ENCODE results near the gene DSC1.

DSC1 gene

DNA sequence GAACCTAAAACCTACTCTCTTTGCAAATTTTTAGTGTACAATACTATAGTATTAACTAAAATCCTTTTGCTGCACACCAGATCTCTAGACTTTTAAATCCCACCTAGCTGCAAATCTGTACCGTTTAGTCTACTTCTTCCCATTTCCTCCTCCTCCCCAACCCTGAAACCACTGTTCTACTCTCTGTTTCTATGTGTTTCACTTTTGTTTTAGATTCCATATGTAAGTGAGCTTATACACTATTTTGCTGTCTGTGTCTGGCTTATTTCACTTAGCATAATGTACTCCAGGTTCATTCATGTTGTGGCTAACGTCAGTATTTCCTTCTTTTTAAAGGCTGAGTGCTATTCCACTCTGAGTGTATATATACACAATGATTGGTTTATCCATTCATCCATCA is 42.1 kb downstream of the DSC1 start:
- H3K9me3 ChIP-seq (ENCODE audit: control insufficient read depth, low read length) = no peaks in the 10 kb centered on the region
- no peak overlapping the region for H2AFZ ChIP-seq
- TF ChIP-seq CTCF (IDR thresholded peaks at IDR 0.05) = no peak
- no peak overlapping the region for H3K9ac ChIP-seq
- H3K79me2 ChIP-seq = no peaks in the 10 kb centered on the region
- no peaks in the 10 kb centered on the region for H3K36me3 ChIP-seq (ENCODE audit: control insufficient read depth, insufficient read depth, low read length)
- no peak overlapping the region for H3K4me3 ChIP-seq (ENCODE audit: low read depth, low read length)
- no peaks in the 10 kb centered on the region for H3K4me1 ChIP-seq
- no peak overlapping the region for H3K4me2 ChIP-seq (ENCODE audit: low read length)
- H3K27ac ChIP-seq = no peak overlapping the region
- H3K27me3 ChIP-seq (ENCODE audit: control insufficient read depth, insufficient read depth, low read length) = no peaks in the 10 kb centered on the region

DNA sequence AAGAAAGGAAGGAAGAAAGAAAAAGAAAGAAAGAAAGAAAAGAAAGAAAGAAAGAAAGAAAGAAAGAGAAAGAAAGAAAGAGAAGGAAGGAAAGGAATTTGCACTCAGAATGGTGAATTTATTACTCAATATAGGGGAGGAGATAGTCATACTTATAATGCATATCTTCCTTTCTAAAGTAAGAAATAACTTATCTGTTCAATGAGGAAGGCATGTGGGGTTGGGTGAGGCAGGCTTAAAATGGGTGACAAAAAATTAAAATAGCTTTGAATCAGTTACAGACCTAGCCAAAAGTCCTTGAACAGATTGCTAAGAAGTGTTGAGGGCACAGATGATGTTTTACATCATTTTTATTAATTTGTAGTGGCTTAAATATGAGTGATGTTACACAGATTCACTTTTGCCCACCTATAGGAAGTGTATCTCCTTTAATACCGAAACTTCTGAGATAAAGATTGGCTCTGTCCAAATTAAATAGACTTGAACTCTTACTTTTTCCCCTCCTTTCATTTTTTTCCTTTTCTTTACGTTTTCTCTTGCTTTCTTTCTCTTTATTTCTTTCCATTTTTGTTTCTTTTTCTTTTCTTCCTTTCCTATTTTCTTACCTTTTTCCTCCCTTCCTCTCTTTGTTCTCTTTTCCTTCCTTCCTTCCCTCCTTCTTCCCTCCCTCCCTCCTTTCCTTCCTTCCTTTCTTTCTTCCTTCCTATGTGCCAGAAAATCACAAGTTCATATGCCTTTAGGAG is 45.6 kb downstream of the DSC1 start:
- no peak overlapping the region for H3K4me3 ChIP-seq (ENCODE audit: low read depth, low read length)
- H3K79me2 ChIP-seq = no peaks in the 10 kb centered on the region
- no peak overlapping the region for H2AFZ ChIP-seq
- no peaks in the 10 kb centered on the region for H3K36me3 ChIP-seq (ENCODE audit: control insufficient read depth, insufficient read depth, low read length)
- no peaks in the 10 kb centered on the region for H3K9me3 ChIP-seq (ENCODE audit: control insufficient read depth, low read length)
- no peaks in the 10 kb centered on the region for H3K4me1 ChIP-seq
- no peak overlapping the region for H3K4me2 ChIP-seq (ENCODE audit: low read length)
- H3K9ac ChIP-seq = no peak overlapping the region
- H3K27ac ChIP-seq = no peak overlapping the region
- TF ChIP-seq CTCF (IDR thresholded peaks at IDR 0.05) = no peak
- H3K27me3 ChIP-seq (ENCODE audit: control insufficient read depth, insufficient read depth, low read length) = no peaks in the 10 kb centered on the region

DNA sequence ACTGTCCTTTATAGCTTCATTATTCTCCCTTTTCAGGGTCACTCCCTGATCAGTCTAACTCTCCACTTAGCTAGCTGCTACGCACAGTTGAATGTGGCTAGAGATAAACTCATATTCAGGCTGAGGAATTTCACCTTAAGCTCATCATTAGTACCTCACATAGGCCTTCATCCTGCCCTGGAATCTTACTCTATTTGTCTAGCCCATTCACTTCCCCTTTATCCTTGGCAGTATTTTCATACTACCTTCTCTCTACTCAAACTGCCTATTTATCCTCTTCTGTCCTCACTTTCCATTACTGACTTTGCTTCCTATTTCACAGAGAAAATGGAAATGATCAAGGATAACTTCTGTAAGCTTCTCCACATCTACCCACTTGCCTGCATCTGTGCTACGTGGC is 49.9 kb downstream of the DSC1 start:
- no peak overlapping the region for H3K4me3 ChIP-seq (ENCODE audit: low read depth, low read length)
- H3K4me1 ChIP-seq = no peaks in the 10 kb centered on the region
- no peak overlapping the region for H2AFZ ChIP-seq
- H3K4me2 ChIP-seq (ENCODE audit: low read length) = no peak overlapping the region
- no peak overlapping the region for H3K9ac ChIP-seq
- no peak for TF ChIP-seq CTCF (IDR thresholded peaks at IDR 0.05)
- H3K79me2 ChIP-seq = no peaks in the 10 kb centered on the region
- no peaks in the 10 kb centered on the region for H3K9me3 ChIP-seq (ENCODE audit: control insufficient read depth, low read length)
- no peaks in the 10 kb centered on the region for H3K36me3 ChIP-seq (ENCODE audit: control insufficient read depth, insufficient read depth, low read length)
- no peak overlapping the region for H3K27ac ChIP-seq
- H3K27me3 ChIP-seq (ENCODE audit: control insufficient read depth, insufficient read depth, low read length) = no peaks in the 10 kb centered on the region

GRCh38 chr18:31105733-31106132 is 56.9 kb downstream of the DSC1 start:
- H3K4me3 ChIP-seq (ENCODE audit: low read depth, low read length) = no peak overlapping the region
- H3K4me1 ChIP-seq = peaks cover 7% of the 10 kb centered on the region
- no peaks in the 10 kb centered on the region for H3K9me3 ChIP-seq (ENCODE audit: control insufficient read depth, low read length)
- no peak overlapping the region for H3K4me2 ChIP-seq (ENCODE audit: low read length)
- H3K36me3 ChIP-seq (ENCODE audit: control insufficient read depth, insufficient read depth, low read length) = no peaks in the 10 kb centered on the region
- H3K27ac ChIP-seq = no peak overlapping the region
- H2AFZ ChIP-seq = no peak overlapping the region
- no peak overlapping the region for H3K9ac ChIP-seq
- TF ChIP-seq CTCF (IDR thresholded peaks at IDR 0.05) = no peak
- H3K79me2 ChIP-seq = no peaks in the 10 kb centered on the region
- H3K27me3 ChIP-seq (ENCODE audit: control insufficient read depth, insufficient read depth, low read length) = no peaks in the 10 kb centered on the region

DNA sequence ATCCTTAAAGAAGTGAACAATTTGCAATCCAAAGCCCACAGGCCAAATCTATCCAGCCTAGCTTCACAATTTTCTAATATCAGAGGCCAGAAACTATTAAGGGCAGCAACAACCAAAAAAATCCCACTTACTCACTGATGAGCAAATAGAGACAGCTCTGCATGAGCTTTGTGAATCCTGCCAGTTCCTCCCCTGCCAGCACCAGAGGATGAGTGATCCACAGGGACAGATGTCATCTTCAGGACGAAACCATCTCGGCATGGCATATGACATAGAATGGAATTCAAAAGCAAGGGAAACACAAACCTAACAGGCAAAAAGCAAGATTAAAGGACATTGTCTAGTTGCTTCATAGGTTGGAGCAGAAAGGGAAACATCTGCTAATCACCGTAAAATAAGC is 58.2 kb downstream of the DSC1 start:
- Histone ChIP-seq H3K9ac (no peak overlapping the region), H3K27me3 (ENCODE audit: control insufficient read depth, insufficient read depth, low read length) (no peaks in the 10 kb centered on the region), H3K4me3 (ENCODE audit: low read depth, low read length) (no peak overlapping the region), H3K27ac (no peak overlapping the region), H3K79me2 (peaks cover 6% of the 10 kb centered on the region), H3K9me3 (ENCODE audit: control insufficient read depth, low read length) (no peaks in the 10 kb centered on the region), H3K4me1 (peaks cover 9% of the 10 kb centered on the region), H3K4me2 (ENCODE audit: low read length) (no peak overlapping the region), H2AFZ (no peak overlapping the region), H3K36me3 (ENCODE audit: control insufficient read depth, insufficient read depth, low read length) (no peaks in the 10 kb centered on the region)
- TF ChIP-seq CTCF (IDR thresholded peaks at IDR 0.05) = no peak
